DOHH2 (cell line): Measurements from ENCODE around the gene APC.

Source experiments
- EZH2phosphoT487 ChIP-seq: fragments of 200-600 bp; sonication (generic); IDR thresholded peaks from 2 replicates; pipeline ENCODE4 v1.6.1; 2017; ENCODE audit warnings: borderline replicate concordance, mild to moderate bottlenecking, antibody characterized with exemption, low read length, moderate library complexity, mixed read lengths
- TF ChIP-seq, protein P1 (sequence below): fragments of 200-600 bp; sonication (generic); IDR thresholded peaks from one replicate; pipeline ENCODE4 v1.5.1; 2014; ENCODE audit warnings: antibody characterized with exemption, mild to moderate bottlenecking, low read depth, low read length; ENCODE audit not compliant: poor library complexity, severe bottlenecking

DNA sequence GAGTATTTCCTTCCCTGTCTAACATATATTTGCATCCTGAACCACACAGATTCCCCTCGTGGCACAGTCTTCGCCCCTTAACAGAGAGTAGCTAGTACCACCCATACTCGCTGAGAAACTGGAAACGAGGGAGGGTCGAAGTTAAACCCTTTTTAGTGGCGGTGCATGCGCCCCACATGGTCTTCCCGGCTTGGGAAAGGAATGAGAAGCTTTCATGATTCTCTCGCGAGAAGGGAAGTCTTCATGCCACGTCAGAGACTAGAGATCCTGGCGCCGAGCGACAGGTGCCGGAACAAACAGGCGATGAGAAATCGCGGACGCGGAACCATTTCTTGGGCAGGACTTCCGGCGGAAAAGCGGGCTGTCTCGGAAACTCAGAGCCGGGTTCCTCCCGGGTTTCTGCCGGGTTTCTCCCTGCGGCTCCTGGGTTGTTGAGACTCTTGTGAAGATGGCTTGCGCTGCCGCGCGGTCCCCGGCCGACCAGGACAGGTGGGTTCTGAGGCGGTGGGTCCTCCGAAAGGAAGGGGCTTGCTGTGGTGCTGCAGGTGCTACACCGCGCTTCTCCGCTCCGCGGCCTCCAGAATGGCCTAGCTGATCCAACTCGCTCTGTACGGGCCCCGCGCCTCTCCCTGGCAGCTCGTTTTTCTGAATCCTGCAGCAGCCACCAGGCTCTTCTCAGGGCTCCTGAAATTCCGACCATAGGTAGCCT is 123.4 kb downstream of the APC start, which contains the start of gene SRP19:
- TF ChIP-seq, protein P1, sequence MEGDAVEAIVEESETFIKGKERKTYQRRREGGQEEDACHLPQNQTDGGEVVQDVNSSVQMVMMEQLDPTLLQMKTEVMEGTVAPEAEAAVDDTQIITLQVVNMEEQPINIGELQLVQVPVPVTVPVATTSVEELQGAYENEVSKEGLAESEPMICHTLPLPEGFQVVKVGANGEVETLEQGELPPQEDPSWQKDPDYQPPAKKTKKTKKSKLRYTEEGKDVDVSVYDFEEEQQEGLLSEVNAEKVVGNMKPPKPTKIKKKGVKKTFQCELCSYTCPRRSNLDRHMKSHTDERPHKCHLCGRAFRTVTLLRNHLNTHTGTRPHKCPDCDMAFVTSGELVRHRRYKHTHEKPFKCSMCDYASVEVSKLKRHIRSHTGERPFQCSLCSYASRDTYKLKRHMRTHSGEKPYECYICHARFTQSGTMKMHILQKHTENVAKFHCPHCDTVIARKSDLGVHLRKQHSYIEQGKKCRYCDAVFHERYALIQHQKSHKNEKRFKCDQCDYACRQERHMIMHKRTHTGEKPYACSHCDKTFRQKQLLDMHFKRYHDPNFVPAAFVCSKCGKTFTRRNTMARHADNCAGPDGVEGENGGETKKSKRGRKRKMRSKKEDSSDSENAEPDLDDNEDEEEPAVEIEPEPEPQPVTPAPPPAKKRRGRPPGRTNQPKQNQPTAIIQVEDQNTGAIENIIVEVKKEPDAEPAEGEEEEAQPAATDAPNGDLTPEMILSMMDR, result no peak
- no peak for TF ChIP-seq EZH2phosphoT487
